LNCaP clone FGC (cell line): Measurements from ENCODE around the gene IZUMO1.

Experiments used
- DNase-seq: peaks from one replicate; pipeline ENCODE4 v3.0.0-alpha.2; 2011; ENCODE audit warnings: low read depth
- H3K4me3 ChIP-seq: 2 replicates; pipeline ENCODE4 v1.5.1; 2011; ENCODE audit warnings: mild to moderate bottlenecking, low read depth, low read length, control low read depth
- TF ChIP-seq, protein P1 (sequence below): IDR thresholded peaks from 2 replicates; pipeline ENCODE4 v1.5.1; 2012; ENCODE audit warnings: mild to moderate bottlenecking; ENCODE audit not compliant: control insufficient read depth, insufficient read depth; ENCODE audit errors: extremely low read depth

The IZUMO1 gene

GRCh38 chr19:48756686-48757085, 10.0 kb upstream of the IZUMO1 start:
- H3K4me3 ChIP-seq: no peak overlapping the region
- TF ChIP-seq, protein P1, sequence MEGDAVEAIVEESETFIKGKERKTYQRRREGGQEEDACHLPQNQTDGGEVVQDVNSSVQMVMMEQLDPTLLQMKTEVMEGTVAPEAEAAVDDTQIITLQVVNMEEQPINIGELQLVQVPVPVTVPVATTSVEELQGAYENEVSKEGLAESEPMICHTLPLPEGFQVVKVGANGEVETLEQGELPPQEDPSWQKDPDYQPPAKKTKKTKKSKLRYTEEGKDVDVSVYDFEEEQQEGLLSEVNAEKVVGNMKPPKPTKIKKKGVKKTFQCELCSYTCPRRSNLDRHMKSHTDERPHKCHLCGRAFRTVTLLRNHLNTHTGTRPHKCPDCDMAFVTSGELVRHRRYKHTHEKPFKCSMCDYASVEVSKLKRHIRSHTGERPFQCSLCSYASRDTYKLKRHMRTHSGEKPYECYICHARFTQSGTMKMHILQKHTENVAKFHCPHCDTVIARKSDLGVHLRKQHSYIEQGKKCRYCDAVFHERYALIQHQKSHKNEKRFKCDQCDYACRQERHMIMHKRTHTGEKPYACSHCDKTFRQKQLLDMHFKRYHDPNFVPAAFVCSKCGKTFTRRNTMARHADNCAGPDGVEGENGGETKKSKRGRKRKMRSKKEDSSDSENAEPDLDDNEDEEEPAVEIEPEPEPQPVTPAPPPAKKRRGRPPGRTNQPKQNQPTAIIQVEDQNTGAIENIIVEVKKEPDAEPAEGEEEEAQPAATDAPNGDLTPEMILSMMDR: no peak
- DNase-seq: no peak

DNA sequence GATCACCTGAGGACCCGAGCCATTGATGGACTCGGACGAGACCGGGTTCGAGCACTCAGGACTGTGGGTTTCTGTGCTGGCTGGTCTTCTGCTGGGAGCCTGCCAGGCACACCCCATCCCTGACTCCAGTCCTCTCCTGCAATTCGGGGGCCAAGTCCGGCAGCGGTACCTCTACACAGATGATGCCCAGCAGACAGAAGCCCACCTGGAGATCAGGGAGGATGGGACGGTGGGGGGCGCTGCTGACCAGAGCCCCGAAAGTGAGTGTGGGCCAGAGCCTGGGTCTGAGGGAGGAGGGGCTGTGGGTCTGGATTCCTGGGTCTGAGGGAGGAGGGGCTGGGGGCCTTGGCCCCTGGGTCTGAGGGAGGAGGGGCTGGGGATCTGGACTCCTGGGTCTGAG, 9.5 kb upstream of the IZUMO1 start:
- DNase-seq: no peak
- H3K4me3 ChIP-seq: no peak overlapping the region
- TF ChIP-seq, protein P1: no peak

DNA sequence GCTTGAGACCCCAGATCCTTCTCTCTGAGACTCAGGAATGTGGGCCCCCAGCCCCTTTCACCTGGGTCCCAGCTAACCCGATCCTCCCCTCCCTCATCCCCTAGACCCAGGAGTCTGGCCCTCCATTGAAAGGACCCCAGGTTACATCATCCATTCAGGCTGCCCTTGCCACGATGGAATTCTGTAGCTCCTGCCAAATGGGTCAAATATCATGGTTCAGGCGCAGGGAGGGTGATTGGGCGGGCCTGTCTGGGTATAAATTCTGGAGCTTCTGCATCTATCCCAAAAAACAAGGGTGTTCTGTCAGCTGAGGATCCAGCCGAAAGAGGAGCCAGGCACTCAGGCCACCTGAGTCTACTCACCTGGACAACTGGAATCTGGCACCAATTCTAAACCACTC, 9.1 kb upstream of the IZUMO1 start:
- H3K4me3 ChIP-seq: no peak overlapping the region
- TF ChIP-seq, protein P1: no peak
- DNase-seq: no peak

DNA sequence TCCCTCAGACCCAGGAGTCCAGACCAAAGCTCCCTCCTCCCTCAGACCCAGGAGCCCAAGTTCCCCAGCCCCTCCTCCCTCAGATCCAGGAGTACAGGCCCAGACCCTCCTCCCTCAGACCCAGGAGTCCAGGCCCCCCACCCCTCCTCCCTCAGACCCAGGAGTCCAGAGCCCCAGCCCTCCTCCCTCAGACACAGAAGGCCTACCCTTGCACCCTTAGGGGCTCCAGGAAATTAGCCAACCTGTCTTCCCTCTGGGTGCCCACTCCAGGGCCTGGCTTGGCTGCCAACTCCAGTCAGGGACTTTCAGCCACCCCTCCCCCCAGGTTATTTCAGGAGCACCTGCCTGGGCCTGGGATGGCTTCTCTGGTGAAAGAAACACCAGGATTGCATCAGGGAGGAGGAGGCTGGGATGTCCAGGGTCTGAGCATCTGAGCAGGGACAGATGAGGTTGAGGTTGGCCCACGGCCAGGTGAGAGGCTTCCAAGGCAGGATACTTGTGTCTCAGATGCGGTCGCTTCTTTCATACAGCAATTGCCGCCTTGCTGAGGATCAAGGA, 8.5 kb upstream of the IZUMO1 start, which contains the start of gene FGF21:
Gene FGF21, plus strand, starts transcription at position 441 of the 558 bp plus-strand sequence. CDS start 713 bp downstream, outside the sequence.
- H3K4me3 ChIP-seq: no peak within 1 kb of the TSS
- DNase-seq: no peak
- TF ChIP-seq, protein P1: no peak

DNA sequence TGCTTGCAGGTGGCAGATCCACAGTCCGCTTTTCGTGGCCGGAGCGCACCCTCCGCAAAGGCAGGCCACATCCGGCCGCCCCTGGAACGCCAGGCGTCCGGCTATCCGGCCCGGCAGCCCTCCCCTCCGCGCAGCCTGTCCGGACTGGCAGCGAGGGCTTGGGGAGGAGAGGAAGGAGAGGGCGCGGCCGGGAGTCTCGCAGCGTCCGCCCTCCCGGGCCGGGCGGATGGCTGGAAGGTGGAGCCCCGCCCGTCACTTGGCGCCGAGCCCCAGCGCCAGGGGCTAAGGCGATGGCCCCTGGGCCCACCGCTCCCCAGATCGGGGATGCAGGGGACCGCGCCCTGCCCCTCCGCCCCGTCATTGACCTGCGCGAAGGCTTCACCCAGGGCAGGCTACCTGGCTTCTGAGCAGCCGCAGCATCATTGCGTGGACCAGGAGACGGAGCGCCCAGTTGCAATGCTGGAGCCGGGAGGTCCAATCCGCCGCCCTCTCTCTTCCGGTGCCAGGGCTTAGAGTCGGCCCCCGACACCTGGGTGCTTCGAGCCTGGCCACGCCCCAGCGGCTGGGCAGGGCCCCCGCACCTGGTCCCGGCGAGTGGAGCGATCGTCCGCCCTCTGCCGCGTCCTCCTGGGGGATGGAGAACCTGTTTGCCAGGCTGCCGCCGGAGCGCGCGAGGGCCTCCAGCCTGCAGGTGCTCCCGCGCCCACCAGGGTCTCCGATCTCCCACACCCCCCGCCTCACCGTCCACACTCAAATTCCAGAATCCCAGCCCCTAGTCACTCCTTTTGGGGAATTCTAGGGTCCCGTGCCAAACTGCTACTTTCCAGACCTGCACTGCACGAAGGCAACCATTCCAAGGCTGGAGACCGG, 6.0 kb upstream of the IZUMO1 start, which contains the start of gene FUT1:
Gene FUT1, minus strand, starts transcription at position 146 of the 870 bp plus-strand sequence. CDS start 1,360 bp downstream, outside the sequence.
- H3K4me3 ChIP-seq: peak within 1 kb of the TSS; percentile 72
- peak; percentile 81 for DNase-seq
- TF ChIP-seq, protein P1: 0 out of 2 replicates have a peak, but pooled peaks have one; percentile 8

- TF ChIP-seq, protein P1: no peak
- peak overlapping the region; percentile 72 for H3K4me3 ChIP-seq
- DNase-seq: no peak
These were observed 5.3 kb upstream of the IZUMO1 start for GRCh38 chr19:48751845-48752495.
